GM12878 (cell line): ENCODE measurements around the gene FDX2. TPM values are rescaled to one million over a fixed set of nuclear protein-coding genes. Genes with fewer than 3 reads are reported as not detected.

Experiments used
- ATF7 ChIP-seq: fragments of 450-650 bp; IDR thresholded peaks from 2 replicates; pipeline ENCODE4 v1.6.1; 2016; ENCODE audit warnings: low read depth, mild to moderate bottlenecking
- BACH1 ChIP-seq: fragments of 450-650 bp; IDR thresholded peaks from 2 replicates; pipeline ENCODE4 v1.6.1; 2017; ENCODE audit warnings: mild to moderate bottlenecking, borderline replicate concordance
- BMI1 ChIP-seq: fragments of 450-650 bp; IDR thresholded peaks from 2 replicates; pipeline ENCODE4 v1.6.1; 2016; ENCODE audit warnings: mild to moderate bottlenecking, moderate library complexity, borderline replicate concordance
- ETV6 ChIP-seq, 2 experiments: fragments of 450-650 bp in 1 of 2; IDR thresholded peaks in 1 of 2; conservative IDR thresholded peaks in 1 of 2; 2 replicates each; pipeline ENCODE4 v1.6.1; 2014; ENCODE audit warnings: antibody characterized with exemption in 1 of 2, borderline replicate concordance in 1 of 2, low read depth in 1 of 2, mild to moderate bottlenecking in 1 of 2, moderate library complexity in 1 of 2
- IRF5 ChIP-seq: fragments of 450-650 bp; IDR thresholded peaks from 2 replicates; pipeline ENCODE4 v1.6.1; 2017; ENCODE audit warnings: borderline replicate concordance
- MEF2B ChIP-seq: fragments of 450-650 bp; IDR thresholded peaks from 2 replicates; pipeline ENCODE4 v1.6.1; 2018; ENCODE audit warnings: mild to moderate bottlenecking, moderate library complexity; ENCODE audit not compliant: partially characterized antibody, poor library complexity, severe bottlenecking
- RAD51 ChIP-seq: fragments of 450-650 bp; IDR thresholded peaks from 2 replicates; pipeline ENCODE4 v1.6.1; 2016; ENCODE audit warnings: moderate library complexity, mild to moderate bottlenecking, inconsistent platforms
- RB1 ChIP-seq: fragments of 450-650 bp; formaldehyde crosslinking; IDR thresholded peaks from 2 replicates; pipeline ENCODE4 v1.6.1; 2017; ENCODE audit warnings: mild to moderate bottlenecking, borderline replicate concordance
- SPI1 ChIP-seq: IDR thresholded peaks from 2 replicates; pipeline ENCODE4 v1.6.1; 2011; ENCODE audit warnings: low read depth, mild to moderate bottlenecking, low read length, moderate library complexity, borderline replicate concordance; ENCODE audit not compliant: insufficient read depth
- TBL1XR1 ChIP-seq: IDR thresholded peaks from 2 replicates; pipeline ENCODE4 v1.6.1; 2012; ENCODE audit warnings: low read depth, low read length, improper control_type of control experiment
- TCF3 ChIP-seq: IDR thresholded peaks from 2 replicates; pipeline ENCODE4 v1.6.1; 2012; ENCODE audit warnings: low read depth, mild to moderate bottlenecking, low read length, borderline replicate concordance; ENCODE audit not compliant: insufficient read depth
- YBX1 ChIP-seq: fragments of 450-650 bp; IDR thresholded peaks from 2 replicates; pipeline ENCODE4 v1.6.1; 2016; ENCODE audit warnings: antibody characterized with exemption
- polyA plus RNA-seq, 11 experiments: library from polyadenylated mRNA; depleted of rRNA in 4 of 11; unstranded in 6 of 11; stranded (reverse) in 5 of 11; fragments of >200 nt; fragmentation: Nextera tagmentation in 4 of 11; fragmentation: Illumina TruSeq in 1 of 11; extraction: Ambion mirVana in 4 of 11; extraction: Trizol in 1 of 11; gene quantifications; 1 replicate in 1 of 11; 2 replicates in 10 of 11; pipeline versions ENCODE4 v1.2.1 to v1.2.3, GENCODE V29; 2011 to 2016; ENCODE audit warnings: inconsistent platforms in 2 of 11, missing spikeins in 2 of 11, low read depth in 1 of 11
- total RNA-seq, 4 experiments: library from RNA; depleted of rRNA in 3 of 4; stranded (reverse); fragments of >200 nt in 3 of 4; fragmentation: Illumina TruSeq in 1 of 4; extraction: Trizol in 1 of 4; gene quantifications; 2 replicates each; pipeline versions ENCODE4 v1.2.1 to v1.2.3, GENCODE V29; 2013 to 2021
- TF ChIP-seq, protein P1 (sequence below): fragments of 450-650 bp; conservative IDR thresholded peaks from 2 replicates; pipeline ENCODE4 v1.6.1; 2017; ENCODE audit warnings: mild to moderate bottlenecking, moderate library complexity
- TF ChIP-seq, protein P2 (sequence below): IDR thresholded peaks from 2 replicates; pipeline ENCODE4 v1.6.1; 2012; ENCODE audit warnings: low read depth, low read length, improper control_type of control experiment
- TF ChIP-seq, protein P3 (sequence below): fragments of 450-650 bp; IDR thresholded peaks from 2 replicates; pipeline ENCODE4 v1.6.1; 2017; ENCODE audit warnings: mild to moderate bottlenecking, low read depth, inconsistent platforms; ENCODE audit not compliant: poor library complexity, severe bottlenecking
- TF ChIP-seq, protein P4 (sequence below): IDR thresholded peaks from 2 replicates; pipeline ENCODE4 v1.6.1; 2011; ENCODE audit warnings: borderline replicate concordance, low read depth, mild to moderate bottlenecking, moderate library complexity, low read length; ENCODE audit not compliant: insufficient read depth, poor library complexity, severe bottlenecking
- TF ChIP-seq, protein P5 (sequence below): fragments of 450-650 bp; IDR thresholded peaks from 2 replicates; pipeline ENCODE4 v1.6.1; 2014; ENCODE audit warnings: mild to moderate bottlenecking

FDX2 gene
- total and polyA plus RNA-seq, 10 of the 15 experiments (the other 5 are each of a cell fraction or from before 2014, with no cell fraction given) = 1.4 to 50.4 (median 24.7) TPM

GRCh38 chr19:10339380-10339960, 23.7 kb upstream of the FDX2 start, which contains the start of gene ICAM3 (continued):
- TF ChIP-seq TCF3 (0 out of 2 replicates have a peak, but pooled peaks have one; percentile 18), ETV6 (conservative IDR thresholded peaks at IDR 0.05 in 1 of 2, IDR thresholded peaks at IDR 0.05 in 1 of 2; ENCODE audit: borderline replicate concordance in 1 of 2, low read depth in 1 of 2) (peak in 1 of 2 experiments; percentile 45; a peak in 1 of 4 replicates), BMI1 (no peak), MEF2B (peak; percentile 87), RB1 (0 out of 2 replicates have a peak, but pooled peaks have one; percentile 15), YBX1 (no peak), SPI1 (peak; percentile 66; the same call in 1 of the 2 replicates), TBL1XR1 (peak; percentile 46), IRF5 (no peak), ATF7 (no peak), BACH1 (peak; percentile 25; the same call in 1 of the 2 replicates), RAD51 (no peak)
- TF ChIP-seq, protein P1, sequence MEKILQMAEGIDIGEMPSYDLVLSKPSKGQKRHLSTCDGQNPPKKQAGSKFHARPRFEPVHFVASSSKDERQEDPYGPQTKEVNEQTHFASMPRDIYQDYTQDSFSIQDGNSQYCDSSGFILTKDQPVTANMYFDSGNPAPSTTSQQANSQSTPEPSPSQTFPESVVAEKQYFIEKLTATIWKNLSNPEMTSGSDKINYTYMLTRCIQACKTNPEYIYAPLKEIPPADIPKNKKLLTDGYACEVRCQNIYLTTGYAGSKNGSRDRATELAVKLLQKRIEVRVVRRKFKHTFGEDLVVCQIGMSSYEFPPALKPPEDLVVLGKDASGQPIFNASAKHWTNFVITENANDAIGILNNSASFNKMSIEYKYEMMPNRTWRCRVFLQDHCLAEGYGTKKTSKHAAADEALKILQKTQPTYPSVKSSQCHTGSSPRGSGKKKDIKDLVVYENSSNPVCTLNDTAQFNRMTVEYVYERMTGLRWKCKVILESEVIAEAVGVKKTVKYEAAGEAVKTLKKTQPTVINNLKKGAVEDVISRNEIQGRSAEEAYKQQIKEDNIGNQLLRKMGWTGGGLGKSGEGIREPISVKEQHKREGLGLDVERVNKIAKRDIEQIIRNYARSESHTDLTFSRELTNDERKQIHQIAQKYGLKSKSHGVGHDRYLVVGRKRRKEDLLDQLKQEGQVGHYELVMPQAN = peak; percentile 39; the same call in 1 of the 2 replicates
- TF ChIP-seq, protein P2, sequence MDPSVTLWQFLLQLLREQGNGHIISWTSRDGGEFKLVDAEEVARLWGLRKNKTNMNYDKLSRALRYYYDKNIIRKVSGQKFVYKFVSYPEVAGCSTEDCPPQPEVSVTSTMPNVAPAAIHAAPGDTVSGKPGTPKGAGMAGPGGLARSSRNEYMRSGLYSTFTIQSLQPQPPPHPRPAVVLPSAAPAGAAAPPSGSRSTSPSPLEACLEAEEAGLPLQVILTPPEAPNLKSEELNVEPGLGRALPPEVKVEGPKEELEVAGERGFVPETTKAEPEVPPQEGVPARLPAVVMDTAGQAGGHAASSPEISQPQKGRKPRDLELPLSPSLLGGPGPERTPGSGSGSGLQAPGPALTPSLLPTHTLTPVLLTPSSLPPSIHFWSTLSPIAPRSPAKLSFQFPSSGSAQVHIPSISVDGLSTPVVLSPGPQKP = 0 out of 2 replicates have a peak, but pooled peaks have one; percentile 65
- TF ChIP-seq, protein P3, sequence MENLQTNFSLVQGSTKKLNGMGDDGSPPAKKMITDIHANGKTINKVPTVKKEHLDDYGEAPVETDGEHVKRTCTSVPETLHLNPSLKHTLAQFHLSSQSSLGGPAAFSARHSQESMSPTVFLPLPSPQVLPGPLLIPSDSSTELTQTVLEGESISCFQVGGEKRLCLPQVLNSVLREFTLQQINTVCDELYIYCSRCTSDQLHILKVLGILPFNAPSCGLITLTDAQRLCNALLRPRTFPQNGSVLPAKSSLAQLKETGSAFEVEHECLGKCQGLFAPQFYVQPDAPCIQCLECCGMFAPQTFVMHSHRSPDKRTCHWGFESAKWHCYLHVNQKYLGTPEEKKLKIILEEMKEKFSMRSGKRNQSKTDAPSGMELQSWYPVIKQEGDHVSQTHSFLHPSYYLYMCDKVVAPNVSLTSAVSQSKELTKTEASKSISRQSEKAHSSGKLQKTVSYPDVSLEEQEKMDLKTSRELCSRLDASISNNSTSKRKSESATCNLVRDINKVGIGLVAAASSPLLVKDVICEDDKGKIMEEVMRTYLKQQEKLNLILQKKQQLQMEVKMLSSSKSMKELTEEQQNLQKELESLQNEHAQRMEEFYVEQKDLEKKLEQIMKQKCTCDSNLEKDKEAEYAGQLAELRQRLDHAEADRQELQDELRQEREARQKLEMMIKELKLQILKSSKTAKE = no peak
- TF ChIP-seq, protein P4, sequence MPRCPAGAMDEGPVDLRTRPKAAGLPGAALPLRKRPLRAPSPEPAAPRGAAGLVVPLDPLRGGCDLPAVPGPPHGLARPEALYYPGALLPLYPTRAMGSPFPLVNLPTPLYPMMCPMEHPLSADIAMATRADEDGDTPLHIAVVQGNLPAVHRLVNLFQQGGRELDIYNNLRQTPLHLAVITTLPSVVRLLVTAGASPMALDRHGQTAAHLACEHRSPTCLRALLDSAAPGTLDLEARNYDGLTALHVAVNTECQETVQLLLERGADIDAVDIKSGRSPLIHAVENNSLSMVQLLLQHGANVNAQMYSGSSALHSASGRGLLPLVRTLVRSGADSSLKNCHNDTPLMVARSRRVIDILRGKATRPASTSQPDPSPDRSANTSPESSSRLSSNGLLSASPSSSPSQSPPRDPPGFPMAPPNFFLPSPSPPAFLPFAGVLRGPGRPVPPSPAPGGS = peak; percentile 49
- TF ChIP-seq, protein P5, sequence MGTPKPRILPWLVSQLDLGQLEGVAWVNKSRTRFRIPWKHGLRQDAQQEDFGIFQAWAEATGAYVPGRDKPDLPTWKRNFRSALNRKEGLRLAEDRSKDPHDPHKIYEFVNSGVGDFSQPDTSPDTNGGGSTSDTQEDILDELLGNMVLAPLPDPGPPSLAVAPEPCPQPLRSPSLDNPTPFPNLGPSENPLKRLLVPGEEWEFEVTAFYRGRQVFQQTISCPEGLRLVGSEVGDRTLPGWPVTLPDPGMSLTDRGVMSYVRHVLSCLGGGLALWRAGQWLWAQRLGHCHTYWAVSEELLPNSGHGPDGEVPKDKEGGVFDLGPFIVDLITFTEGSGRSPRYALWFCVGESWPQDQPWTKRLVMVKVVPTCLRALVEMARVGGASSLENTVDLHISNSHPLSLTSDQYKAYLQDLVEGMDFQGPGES = no peak
